Hippocampal formation (tissue), 2 donors: ENCODE data around the gene H1-8.

Experiments used
- DNase-seq, 2 donors: peaks; one replicate each; lab custom pipeline; 2025; lab: John Stamatoyannopoulos, UW

H1-8 gene

GRCh38 chr3:129556358-129556695 is 13.4 kb downstream of the H1-8 start:
- DNase-seq: no peak

DNA sequence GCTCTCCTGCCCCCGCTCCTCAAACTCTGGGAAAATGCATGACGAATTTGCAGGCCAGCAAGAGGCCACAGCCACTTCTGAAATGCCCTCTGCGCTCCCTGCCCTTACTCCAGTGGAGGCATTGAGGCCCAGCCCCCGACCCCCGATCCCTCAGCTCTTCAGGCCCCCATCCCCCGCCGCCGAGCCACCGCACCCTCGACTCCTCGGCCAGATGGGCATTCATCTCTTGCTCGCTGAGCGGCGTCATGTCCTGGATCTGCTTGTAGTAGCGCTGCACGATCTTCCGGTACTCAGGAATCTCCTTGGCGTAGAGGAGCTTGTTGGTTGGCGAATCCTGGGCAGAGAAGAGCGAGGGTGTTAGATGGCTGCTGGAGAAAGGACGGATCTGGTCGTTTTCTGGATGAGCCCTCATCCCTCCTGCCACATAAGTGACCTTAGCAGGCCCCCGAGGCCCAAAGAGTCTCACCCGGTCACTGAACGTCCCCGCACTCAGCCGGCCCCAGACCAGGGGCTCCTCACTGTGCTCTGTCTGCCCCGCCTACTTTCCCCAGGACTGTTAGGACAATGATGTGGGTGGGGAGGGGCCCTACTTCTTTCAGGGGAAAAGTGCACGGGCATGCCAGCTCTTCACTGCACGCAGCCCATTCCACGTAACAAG is 14.0 kb downstream of the H1-8 start:
- DNase-seq: no peak

- DNase-seq: no peak
Measured at GRCh38 chr3:129557548-129557894, 14.5 kb downstream of the H1-8 start.

GRCh38 chr3:129558081-129558771 is 15.3 kb downstream of the H1-8 start:
- DNase-seq: no peak

DNA sequence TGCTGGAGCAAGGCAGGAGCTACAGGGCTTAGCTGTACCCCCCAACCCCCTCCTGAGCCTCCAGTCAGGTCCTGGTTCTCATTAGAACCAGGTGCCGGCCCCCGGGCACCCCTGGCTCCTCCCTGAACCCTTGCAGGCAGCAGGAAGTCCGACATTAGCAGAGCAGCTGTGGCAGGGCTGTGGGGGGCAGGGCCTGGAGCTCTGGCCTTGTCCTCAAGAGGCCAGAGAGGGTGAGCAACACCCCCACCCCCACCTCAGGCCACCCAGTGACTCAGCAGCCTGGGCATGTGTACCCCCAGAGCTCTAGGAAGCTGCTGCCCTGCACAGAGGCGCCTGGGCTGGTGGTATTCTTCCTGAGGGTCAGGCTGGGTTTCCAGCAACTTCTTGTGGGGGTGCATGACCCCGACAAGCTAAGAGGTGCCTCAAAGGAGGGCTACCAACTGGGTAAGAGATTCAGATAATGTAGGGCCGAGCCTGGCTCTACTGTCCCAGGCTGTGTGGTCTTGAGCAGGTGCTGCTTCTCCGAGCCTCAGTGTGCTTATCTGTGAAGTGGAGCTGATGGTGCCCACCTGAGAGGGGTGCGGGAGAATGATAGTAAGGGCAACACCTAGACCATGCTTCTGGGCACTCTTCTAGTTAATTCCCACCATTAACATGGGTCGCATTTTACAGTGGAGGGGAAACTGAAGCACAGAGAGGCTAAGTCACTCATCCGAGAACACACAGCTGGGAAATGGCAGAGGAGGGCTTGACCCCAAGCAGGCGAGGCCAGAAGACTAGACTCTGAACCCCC is 16.0 kb downstream of the H1-8 start:
- no peak for DNase-seq

DNA sequence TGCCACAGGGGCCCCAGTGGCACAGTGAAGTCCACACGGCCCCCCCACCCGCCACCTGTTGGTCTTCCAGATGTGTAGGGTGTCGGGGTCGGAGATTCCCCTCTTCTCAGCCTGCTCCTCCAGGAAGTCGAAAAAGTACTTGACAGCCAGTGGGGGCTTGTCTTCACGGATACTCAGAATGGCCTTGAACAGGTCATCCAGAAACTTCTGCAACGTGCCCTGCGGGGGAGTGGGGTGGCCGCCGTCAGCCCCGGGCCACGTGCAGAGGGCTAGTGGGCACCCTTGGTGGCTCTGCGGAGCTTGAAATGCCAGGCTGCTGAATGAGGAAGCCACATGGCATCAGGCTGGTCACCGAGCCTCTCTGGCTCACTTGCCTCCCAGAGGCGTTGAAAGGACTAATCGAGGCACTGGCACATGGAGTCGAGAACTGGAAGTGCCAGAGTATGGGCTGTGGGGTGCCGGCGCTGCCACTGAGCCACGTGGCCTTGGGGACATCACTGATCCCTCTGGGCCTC is 16.6 kb downstream of the H1-8 start:
- no peak for DNase-seq

DNA sequence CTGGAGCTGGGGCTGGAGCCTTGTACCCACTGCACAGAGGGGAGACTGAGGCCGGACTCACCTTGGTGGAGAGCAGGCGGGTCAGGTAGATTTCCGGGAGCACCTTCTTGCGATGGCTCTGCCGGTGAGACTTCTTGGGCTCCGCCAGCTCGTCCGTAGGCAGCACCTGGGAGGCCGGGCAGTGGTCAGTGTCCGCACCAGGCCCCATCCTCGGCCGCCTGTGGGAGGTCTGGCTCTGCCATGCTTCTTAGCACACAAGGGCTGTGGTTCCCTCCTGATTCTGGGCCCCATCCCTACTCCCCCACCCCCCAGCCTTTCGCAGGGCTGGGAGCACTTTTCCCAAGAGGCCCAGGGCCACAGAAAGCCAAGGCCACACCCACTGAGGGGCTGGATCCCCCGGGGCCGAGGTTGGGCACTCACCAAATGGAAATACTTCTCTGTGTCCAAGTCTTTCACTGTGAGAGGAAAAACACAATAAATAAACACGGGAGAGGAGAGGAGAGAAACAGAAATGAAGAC is 17.4 kb downstream of the H1-8 start:
- DNase-seq: no peak

- no peak for DNase-seq
Measured at GRCh38 chr3:129560911-129561594, 18.1 kb downstream of the H1-8 start.

DNA sequence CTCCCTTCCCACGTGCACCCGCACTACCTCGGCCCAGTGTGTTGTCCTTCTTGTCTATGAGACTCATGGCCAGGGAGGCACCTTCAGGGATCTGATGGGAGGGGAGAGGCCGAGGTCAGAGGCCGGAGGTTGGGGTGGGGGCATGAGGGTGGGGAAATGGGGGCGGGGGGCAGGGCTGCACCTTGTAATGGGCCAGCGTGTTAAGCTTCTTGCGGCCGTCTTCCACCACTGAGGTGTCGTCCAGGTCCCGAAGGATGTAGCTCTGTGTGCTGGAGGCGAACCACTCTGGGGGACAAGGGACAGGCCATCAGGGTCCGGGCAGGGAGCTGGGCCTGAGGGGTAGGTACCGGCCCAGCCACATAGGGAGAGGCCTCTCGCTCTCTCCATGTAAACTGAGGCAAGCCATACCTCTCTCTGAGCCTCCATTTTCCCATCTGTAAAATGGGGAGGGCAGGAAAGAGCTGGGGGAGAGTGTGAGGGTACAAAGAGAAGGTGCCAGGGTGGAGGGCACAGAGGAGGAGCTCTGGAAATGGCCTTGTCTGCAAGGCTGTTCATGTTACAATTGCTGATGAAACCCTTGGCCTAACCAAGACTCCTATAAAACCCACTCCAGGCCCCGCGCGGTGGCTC is 18.8 kb downstream of the H1-8 start:
- DNase-seq: no peak

DNA sequence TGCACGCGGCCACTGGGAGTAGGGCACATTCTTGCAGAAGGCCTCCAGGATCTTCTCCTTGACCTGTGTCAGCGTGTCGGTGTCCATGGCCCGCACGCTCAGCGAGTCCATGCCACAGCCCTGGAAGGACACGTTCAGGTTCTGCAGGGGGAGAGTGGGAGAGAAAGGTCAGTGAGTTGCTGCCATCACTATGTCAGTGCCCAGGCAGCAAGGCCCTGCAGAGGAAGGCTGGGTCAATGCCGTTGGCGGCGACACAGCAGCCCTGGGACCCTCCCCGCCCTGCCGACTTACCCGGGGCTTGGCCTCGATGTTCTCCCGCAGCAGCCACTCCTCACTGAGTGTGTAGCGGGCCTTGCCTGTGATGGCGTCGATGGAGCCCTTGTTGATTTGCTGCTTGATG is 19.8 kb downstream of the H1-8 start:
- no peak for DNase-seq

DNA sequence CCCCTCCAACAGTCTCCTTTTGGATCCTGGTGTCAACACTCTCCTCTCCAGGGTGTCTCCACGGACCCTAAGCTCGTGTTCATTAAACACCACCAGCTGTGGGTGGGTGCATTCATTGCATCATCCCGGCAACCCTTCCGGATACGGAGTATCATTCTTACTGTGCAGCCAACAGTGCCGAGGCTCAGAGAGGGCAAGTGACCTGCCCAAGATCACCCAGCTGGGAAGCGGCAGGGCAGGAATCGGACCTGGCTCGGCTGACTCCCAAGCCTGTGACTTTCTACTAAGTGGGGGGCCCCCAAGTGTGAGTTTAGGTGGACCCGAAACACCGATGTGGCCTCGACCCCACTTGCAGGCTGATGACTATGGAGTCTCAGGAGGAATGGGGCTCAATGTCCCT is 20.4 kb downstream of the H1-8 start:
- no peak for DNase-seq

DNA sequence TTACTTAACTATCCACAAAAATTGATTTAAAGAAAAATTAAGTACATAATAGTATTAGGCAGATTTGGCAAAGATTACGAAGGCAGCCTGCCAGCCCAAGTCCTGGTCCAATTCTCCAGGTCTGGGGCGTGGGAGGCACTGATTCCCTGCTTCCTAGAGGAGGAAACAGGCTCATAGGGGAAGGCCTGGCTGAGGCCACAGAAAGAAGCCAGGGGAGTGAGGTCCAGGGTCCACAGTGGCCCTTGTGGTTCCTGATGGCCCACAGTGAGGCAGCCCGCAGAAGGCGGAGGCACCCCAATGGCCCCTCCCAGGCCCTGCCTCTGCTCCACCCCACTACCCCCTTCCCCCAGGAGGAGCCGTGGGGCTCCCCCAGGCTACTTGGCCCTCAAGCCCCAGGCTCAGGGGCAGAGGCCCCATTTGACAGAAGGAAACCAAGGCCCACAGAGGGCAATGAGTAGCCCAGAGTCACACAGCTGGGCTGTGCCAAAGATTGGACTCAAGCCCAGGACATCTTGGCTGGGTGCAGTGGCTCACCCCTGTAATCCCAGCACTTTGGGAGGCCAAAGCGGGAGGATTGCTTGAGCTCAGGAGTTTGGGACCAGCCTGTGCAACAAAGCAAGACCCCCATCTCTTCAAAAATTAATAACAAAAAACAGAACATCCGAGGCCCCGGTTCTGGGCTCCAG is 21.0 kb downstream of the H1-8 start:
- no peak for DNase-seq

DNA sequence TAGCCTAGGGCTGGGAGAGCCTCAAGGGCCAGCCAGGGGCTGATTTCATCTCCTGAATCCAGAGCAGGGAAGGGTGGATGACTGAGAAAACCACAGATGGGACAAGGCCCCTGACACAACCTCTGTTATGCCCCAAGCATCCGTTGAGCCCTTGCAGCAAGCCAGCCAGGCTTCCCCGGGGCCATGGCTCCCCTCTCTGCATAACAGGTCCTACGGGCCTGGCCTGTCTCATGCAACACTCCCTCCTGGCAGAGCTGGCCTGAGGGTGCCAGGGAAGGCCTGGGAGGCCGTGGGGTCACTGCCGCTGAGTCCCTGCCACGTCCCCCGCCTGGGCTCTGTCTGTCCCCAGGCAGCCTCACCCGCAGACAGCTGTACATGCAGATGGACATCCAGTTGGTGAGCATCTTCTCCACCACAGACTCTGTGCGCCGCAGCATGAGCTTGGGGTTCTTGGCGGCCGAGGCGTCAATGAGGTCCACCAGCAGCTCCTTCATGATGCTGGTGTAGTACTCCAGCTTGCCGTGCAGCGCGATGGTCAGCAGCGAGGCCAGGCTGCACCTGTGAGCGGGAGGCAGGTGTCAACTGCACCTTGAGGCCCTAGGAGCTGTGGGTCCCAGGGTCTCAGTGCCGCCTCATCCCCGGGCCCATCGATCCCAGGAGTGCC is 22.1 kb downstream of the H1-8 start:
- no peak for DNase-seq

GRCh38 chr3:129565902-129566301 is 22.9 kb downstream of the H1-8 start:
- no peak for DNase-seq

GRCh38 chr3:129567176-129567705 is 24.3 kb downstream of the H1-8 start:
- DNase-seq: no peak

- no peak for DNase-seq
Measured at GRCh38 chr3:129567939-129568338, 25.0 kb downstream of the H1-8 start.

GRCh38 chr3:129569856-129570255 is 26.9 kb downstream of the H1-8 start:
- no peak for DNase-seq

GRCh38 chr3:129571605-129572547 is 28.9 kb downstream of the H1-8 start:
- DNase-seq: no peak

DNA sequence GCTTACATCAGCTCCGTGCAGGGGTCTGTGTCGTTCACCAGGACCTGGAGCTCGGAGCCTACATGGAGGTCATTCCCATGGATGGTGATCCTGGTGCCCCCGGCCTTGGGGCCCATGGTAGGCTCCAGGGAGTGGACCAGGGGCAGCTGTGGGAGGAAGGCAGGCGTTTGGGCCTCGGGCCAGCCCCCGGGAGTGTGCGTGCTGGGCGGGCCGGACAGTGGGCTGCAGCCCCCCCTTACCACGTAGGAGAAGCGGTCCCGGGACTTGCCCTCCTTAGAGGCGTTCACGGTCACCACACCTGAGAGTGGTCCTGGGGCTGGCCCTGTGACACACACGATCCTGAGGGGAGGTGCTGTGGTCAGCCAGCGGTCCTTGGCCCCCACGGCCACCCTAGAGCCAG is 29.6 kb downstream of the H1-8 start:
- no peak for DNase-seq
